ENCODE results near the gene CENPU. TPM values are rescaled to one million over a fixed set of nuclear protein-coding genes. Genes with fewer than 3 reads are reported as not detected.

Gene CENPU
- polyA plus RNA-seq, 1 experiment = 3.0 TPM

DNA sequence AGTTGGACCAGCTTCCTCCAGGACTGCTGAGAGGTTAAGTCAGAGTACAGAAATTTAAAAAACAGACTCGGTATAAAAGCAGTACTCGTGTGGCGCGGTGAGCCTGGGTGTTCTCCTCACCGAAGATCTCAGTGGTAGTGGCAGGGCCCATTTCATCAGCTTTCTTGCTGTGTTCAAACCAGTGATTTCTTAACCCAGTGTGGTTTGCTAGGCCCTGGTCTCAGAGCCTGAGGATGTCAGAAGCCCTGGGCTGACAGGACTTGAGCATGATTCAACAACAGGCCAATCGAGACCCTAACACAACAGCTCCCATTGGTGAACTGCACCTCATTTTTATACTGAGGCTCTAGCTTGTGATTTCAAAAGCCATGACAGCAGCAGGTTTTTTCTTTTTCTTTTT, 61.2 kb downstream of the CENPU start:
- POLR2A ChIA-PET = no interaction called here
- Histone ChIP-seq H3K4me3 (ENCODE audit: low read depth, low read length) (no peak overlapping the region), H3K27me3 (ENCODE audit: control insufficient read depth, insufficient read depth, low read length) (no peaks in the 10 kb centered on the region), H3K36me3 (ENCODE audit: control insufficient read depth, insufficient read depth, low read length) (peaks cover 15% of the 10 kb centered on the region)
- CTCF ChIA-PET = interaction anchor here (1.2 kb wide), 1 partner anchor 12 kb away, joined by 3 read pairs; no protein-coding TSS in a partner anchor
- no peak for DNase-seq (ENCODE audit: low read depth)
- TF ChIP-seq, protein P1, sequence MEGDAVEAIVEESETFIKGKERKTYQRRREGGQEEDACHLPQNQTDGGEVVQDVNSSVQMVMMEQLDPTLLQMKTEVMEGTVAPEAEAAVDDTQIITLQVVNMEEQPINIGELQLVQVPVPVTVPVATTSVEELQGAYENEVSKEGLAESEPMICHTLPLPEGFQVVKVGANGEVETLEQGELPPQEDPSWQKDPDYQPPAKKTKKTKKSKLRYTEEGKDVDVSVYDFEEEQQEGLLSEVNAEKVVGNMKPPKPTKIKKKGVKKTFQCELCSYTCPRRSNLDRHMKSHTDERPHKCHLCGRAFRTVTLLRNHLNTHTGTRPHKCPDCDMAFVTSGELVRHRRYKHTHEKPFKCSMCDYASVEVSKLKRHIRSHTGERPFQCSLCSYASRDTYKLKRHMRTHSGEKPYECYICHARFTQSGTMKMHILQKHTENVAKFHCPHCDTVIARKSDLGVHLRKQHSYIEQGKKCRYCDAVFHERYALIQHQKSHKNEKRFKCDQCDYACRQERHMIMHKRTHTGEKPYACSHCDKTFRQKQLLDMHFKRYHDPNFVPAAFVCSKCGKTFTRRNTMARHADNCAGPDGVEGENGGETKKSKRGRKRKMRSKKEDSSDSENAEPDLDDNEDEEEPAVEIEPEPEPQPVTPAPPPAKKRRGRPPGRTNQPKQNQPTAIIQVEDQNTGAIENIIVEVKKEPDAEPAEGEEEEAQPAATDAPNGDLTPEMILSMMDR (IDR thresholded peaks at IDR 0.05; ENCODE audit: insufficient read depth, low read depth, low read length) = no peak

DNA sequence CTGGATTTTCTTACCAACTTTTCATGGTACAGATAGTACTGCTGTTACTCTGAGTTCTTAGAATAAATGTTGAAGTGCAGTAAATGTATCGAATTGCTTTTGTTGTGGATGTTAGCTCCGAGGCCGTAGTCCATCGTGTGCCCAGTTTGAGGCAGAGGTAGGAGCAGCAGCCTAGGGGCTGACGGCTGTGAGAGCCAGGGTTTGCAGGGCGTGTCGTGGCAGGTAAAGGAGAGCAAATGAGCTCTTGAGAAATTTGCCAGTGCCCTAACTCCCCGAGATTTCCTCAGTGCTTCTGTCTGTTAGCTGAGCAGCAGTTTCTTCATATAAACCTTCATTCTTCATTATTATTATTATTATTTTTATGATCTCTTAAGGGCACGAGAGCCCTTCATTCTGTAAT, 62.8 kb downstream of the CENPU start:
- ChIA-PET POLR2A (no interaction called here), CTCF (no interaction called here)
- H3K27me3 ChIP-seq (ENCODE audit: control insufficient read depth, insufficient read depth, low read length) = no peaks in the 10 kb centered on the region
- H3K36me3 ChIP-seq (ENCODE audit: control insufficient read depth, insufficient read depth, low read length) = peaks cover 15% of the 10 kb centered on the region
- DNase-seq (ENCODE audit: low read depth) = no peak
- TF ChIP-seq, protein P1 (IDR thresholded peaks at IDR 0.05; ENCODE audit: insufficient read depth, low read depth, low read length) = no peak
- no peak overlapping the region for H3K4me3 ChIP-seq (ENCODE audit: low read depth, low read length)

DNA sequence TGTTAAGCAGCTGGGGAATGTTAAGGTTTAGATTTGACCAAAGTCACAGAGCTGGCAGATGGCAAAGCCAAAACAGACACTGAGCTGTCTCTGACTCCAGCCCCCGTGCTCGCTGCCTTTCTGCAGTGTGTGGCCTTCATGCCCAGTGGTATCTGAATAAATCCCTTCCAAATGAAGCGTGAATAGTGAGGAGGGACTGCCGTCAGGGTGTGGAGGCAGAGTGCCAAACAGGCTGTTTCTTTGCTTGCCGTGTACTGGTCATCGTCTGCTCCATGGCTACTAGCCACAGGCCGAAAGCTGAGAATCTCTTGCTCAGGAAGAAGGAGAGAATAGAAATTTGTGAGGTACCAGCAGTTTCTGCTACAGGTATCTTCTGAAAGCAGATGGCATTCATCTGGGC, 64.6 kb downstream of the CENPU start:
- H3K27me3 ChIP-seq (ENCODE audit: control insufficient read depth, insufficient read depth, low read length) = no peaks in the 10 kb centered on the region
- no peak overlapping the region for H3K4me3 ChIP-seq (ENCODE audit: low read depth, low read length)
- CTCF ChIA-PET = interaction anchor here (1.2 kb wide), 1 partner anchor 9 kb away, joined by 6 read pairs; no protein-coding TSS in a partner anchor
- no peak for DNase-seq (ENCODE audit: low read depth)
- TF ChIP-seq, protein P1 (IDR thresholded peaks at IDR 0.05; ENCODE audit: insufficient read depth, low read depth, low read length) = no peak
- H3K36me3 ChIP-seq (ENCODE audit: control insufficient read depth, insufficient read depth, low read length) = peaks cover 16% of the 10 kb centered on the region
- POLR2A ChIA-PET = interaction anchor here (0.6 kb wide), 1 partner anchor 381 kb away, joined by 4 read pairs; no protein-coding TSS in a partner anchor

DNA sequence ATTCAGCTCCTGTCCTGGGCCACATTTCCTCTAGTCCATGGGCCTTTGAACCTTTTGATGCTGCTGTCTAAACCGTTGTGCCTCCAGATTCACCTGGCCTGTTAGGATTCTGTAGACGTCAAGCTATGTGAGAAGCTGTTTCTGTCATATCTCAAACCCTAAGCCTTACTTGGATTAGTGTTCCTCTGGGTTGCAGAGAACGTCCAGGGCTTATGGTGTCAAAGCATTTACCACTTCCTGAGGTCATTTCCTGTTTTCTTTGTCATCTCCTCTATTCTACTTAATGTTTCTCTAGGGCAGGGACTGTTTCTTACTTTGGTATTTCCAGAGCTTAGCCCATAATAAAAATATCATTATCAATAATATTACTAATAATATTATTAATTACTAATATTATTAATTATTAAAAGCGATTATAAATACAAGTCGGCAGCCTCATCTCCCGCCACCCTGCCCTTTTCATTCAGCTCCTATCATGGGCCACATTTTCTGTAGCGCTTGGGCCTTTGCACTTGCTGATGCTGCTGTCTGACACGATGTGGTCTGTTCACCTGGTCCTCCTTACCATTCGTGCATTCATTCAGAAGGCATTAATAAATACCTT, 65.3 kb downstream of the CENPU start:
- TF ChIP-seq, protein P1 (IDR thresholded peaks at IDR 0.05; ENCODE audit: insufficient read depth, low read depth, low read length) = no peak
- CTCF ChIA-PET = interaction anchor here (0.7 to 1.2 kb wide), 2 partner anchors 9 to 405 kb away, joined by 3 to 6 read pairs; no protein-coding TSS in a partner anchor

DNA sequence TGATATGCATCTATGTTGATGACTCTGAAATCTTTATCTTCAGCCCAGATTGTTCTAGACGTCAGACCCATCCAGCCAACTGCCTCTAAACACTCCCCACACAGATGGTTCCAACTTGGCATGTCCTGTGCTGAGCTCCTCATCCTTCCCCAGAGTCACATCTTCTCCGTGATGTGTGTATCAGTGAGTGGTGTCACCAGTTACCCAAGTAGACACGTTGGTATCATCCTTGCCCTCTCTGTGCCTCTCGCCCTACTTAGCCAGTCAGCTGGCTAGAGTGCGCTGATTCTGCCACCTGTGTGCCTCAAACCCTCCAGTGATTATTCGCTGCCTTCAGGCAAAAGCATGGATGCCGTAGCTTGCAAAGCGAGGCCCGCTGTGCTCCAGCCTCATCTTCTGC, 65.8 kb downstream of the CENPU start:
- H3K4me3 ChIP-seq (ENCODE audit: low read depth, low read length) = no peak overlapping the region
- TF ChIP-seq, protein P1 (IDR thresholded peaks at IDR 0.05; ENCODE audit: insufficient read depth, low read depth, low read length) = no peak
- no peak for DNase-seq (ENCODE audit: low read depth)
- H3K27me3 ChIP-seq (ENCODE audit: control insufficient read depth, insufficient read depth, low read length) = no peaks in the 10 kb centered on the region
- POLR2A ChIA-PET = no interaction called here
- CTCF ChIA-PET = interaction anchor here (0.7 to 1.2 kb wide), 2 partner anchors 8 to 404 kb away, joined by 3 to 6 read pairs; no protein-coding TSS in a partner anchor
- H3K36me3 ChIP-seq (ENCODE audit: control insufficient read depth, insufficient read depth, low read length) = peaks cover 16% of the 10 kb centered on the region

More for the DNA sequence above, 65.3 kb downstream of the CENPU start:
- DNase-seq (ENCODE audit: low read depth) = no peak
- Histone ChIP-seq H3K27me3 (ENCODE audit: control insufficient read depth, insufficient read depth, low read length) (no peaks in the 10 kb centered on the region), H3K36me3 (ENCODE audit: control insufficient read depth, insufficient read depth, low read length) (peaks cover 16% of the 10 kb centered on the region), H3K4me3 (ENCODE audit: low read depth, low read length) (no peak overlapping the region)
- POLR2A ChIA-PET = interaction anchor here (0.6 kb wide), 1 partner anchor 381 kb away, joined by 4 read pairs; no protein-coding TSS in a partner anchor

All from BJ (cell line).